ENCODE results near the gene AQP12A. TPM values are rescaled to one million over a fixed set of nuclear protein-coding genes. Genes with fewer than 3 reads are reported as not detected.

Gene AQP12A
- total and polyA plus RNA-seq, 11 donors: not detected

DNA sequence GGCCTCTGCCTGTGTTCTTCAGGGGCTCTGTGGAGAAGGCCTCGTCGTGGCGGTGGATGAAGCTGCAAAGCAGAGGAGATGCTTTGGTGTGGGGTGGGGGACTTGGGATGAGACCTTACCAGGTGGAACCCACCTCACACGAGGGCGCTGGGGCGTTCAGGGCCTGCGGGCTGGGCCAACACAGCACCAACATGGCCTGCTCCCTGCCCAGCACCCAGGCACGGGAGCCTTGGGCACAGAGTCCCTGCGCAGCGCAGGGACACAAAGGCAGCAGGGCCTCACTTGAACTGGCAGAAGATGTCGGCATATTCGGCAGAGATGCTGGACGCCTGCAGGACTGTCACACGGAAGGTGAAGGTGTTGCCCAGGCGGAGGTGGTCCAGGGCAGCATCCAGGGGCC is 53.8 kb downstream of the AQP12A start:
- WGBS, 4 donors: 91 to 97% (median 93%) methylated on average over 7 to 15 of the region's 15 CpGs
- ATAC-seq: no peak

DNA sequence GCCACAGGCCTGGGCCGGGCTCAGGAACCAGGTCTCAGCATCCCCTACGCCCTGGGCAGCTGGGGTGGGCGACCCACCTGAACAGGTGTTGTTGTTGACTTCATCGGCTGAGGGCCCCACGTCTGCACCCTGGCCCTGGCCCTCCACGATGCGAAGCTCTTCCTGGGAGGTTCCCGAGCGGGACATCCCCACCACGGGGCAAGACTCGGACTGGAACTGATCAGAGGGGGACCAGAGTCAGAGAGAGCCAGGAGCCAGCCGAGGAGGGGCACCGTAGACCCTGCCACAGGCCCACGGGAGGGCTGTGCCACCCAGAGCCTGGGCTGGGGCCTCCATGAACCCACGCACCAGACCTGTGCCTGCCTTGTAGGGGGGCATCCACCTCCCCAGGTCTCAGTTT is 54.3 kb downstream of the AQP12A start:
- DNase-seq: no peak
- intact Hi-C loops (cut with DNase I): no loop called here
- TF ChIP-seq, protein P1, sequence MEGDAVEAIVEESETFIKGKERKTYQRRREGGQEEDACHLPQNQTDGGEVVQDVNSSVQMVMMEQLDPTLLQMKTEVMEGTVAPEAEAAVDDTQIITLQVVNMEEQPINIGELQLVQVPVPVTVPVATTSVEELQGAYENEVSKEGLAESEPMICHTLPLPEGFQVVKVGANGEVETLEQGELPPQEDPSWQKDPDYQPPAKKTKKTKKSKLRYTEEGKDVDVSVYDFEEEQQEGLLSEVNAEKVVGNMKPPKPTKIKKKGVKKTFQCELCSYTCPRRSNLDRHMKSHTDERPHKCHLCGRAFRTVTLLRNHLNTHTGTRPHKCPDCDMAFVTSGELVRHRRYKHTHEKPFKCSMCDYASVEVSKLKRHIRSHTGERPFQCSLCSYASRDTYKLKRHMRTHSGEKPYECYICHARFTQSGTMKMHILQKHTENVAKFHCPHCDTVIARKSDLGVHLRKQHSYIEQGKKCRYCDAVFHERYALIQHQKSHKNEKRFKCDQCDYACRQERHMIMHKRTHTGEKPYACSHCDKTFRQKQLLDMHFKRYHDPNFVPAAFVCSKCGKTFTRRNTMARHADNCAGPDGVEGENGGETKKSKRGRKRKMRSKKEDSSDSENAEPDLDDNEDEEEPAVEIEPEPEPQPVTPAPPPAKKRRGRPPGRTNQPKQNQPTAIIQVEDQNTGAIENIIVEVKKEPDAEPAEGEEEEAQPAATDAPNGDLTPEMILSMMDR (IDR thresholded peaks at IDR 0.05): no peak
- no peak for TF ChIP-seq POLR2A (IDR thresholded peaks at IDR 0.05)
- Histone ChIP-seq H3K4me1 (no peaks in the 10 kb centered on the region), H3K36me3 (no peaks in the 10 kb centered on the region), H3K27me3 (peaks cover 0 to 4% (median 0%) of the 10 kb centered on the region in 9 donors), H3K27ac (no peak overlapping the region), H3K9me3 (no peaks in the 10 kb centered on the region), H3K4me3 (no peak overlapping the region)
- 87 to 89% (median 88%) methylated on average over 7 to 15 of the region's 15 CpGs for WGBS, 4 donors
- ATAC-seq: no peak

More for the DNA sequence above, 53.8 kb downstream of the AQP12A start:
- Histone ChIP-seq H3K4me3 (no peak overlapping the region), H3K27ac (no peak overlapping the region), H3K27me3 (peaks cover 0 to 4% (median 0%) of the 10 kb centered on the region in 9 donors), H3K36me3 (no peaks in the 10 kb centered on the region), H3K4me1 (no peaks in the 10 kb centered on the region), H3K9me3 (no peaks in the 10 kb centered on the region)
- intact Hi-C loops (cut with DNase I): no loop called here
- TF ChIP-seq POLR2A (IDR thresholded peaks at IDR 0.05): no peak
- TF ChIP-seq, protein P1 (IDR thresholded peaks at IDR 0.05): no peak
- no peak for DNase-seq

DNA sequence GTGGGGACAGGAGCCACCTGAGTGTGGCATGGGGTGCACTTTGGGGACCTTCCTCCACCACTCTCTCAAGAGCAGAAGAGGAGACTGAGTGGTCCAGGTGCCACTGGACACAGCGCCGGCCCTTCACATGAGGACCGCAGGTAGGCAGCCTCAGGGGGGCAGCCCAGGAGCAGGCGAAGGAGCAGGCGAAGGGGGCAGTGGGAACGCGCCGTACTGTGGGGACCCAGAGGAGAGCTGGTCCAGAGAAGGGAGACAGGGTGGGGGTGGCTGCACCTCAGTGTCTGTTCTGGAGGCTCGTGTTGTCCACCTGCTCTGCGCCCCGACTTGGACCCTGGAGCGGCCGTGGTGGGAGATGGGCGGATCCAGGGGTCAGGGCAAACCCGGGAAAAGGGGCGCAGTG is 55.0 kb downstream of the AQP12A start:
- H3K27ac ChIP-seq: no peak overlapping the region
- DNase-seq (no peak), ATAC-seq (no peak)
- H3K36me3 ChIP-seq: no peaks in the 10 kb centered on the region
- no peak for TF ChIP-seq POLR2A (IDR thresholded peaks at IDR 0.05)
- TF ChIP-seq, protein P1 (IDR thresholded peaks at IDR 0.05): no peak
- intact Hi-C loops (cut with DNase I): no loop called here
- peaks cover 0 to 4% (median 0%) of the 10 kb centered on the region in 9 donors for H3K27me3 ChIP-seq
- H3K4me3 ChIP-seq: no peak overlapping the region
- H3K9me3 ChIP-seq: no peaks in the 10 kb centered on the region
- no peaks in the 10 kb centered on the region for H3K4me1 ChIP-seq
- 93 to 96% (median 95%) methylated on average over 16 of the region's 16 CpGs for WGBS, 4 donors

DNA sequence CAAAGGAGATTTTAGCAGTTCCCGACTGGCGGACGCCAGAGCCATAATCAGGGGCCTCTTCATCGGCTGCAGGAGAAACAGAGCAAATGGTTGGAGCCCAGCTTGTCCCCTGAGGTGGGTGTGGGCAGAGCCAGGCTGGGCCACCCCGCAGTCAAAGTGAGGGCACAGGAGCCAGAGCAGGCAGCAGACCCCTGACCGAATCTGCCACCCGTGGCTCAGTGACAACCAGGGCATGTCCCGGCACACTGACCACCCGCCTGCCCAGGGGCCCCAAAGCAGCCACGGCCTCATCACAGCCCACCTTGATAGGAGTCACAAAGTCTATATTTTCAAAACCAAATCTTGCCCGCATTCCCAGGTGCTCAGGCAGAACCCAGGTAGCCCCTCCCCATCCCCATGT is 55.6 kb downstream of the AQP12A start:
- TF ChIP-seq POLR2A (IDR thresholded peaks at IDR 0.05): no peak
- TF ChIP-seq, protein P1 (IDR thresholded peaks at IDR 0.05): no peak
- no peaks in the 10 kb centered on the region for H3K36me3 ChIP-seq
- H3K27ac ChIP-seq: no peak overlapping the region
- DNase-seq (no peak), ATAC-seq (no peak)
- WGBS, 4 donors: 89 to 95% (median 91%) methylated on average over 9 to 11 of the region's 11 CpGs
- H3K27me3 ChIP-seq: peaks cover 0 to 4% (median 0%) of the 10 kb centered on the region in 9 donors
- no peaks in the 10 kb centered on the region for H3K4me1 ChIP-seq
- no peaks in the 10 kb centered on the region for H3K9me3 ChIP-seq
- intact Hi-C loops (cut with DNase I): no loop called here
- H3K4me3 ChIP-seq: no peak overlapping the region

Other genes with a start within 250 kb of the AQP12A start
- 10 to 100 TPM in 1 of 9 donors, 1 to 10 TPM in 8; 3.1 to 11.7 (median 5.6) TPM for gene ANKMY1, start 133.9 kb upstream of the AQP12A start, total RNA-seq
- gene ANKMY1, start 133.9 kb upstream of the AQP12A start, polyA plus RNA-seq: 1 to 10 TPM; 2.4 to 4.9 TPM
- gene DUSP28, start 131.5 kb upstream of the AQP12A start, total RNA-seq: 10 to 100 TPM in 7 of 9 donors, 1 to 10 TPM in 2; 6.7 to 23.9 (median 15.4) TPM
- gene DUSP28, start 131.5 kb upstream of the AQP12A start, polyA plus RNA-seq: 1 to 10 TPM; 3.6 to 9.3 TPM
- gene RNPEPL1, start 123.4 kb upstream of the AQP12A start, total RNA-seq: 100 to 1,000 TPM in 2 of 9 donors, 10 to 100 TPM in 7; 67.5 to 149 (median 91.0) TPM
- gene RNPEPL1, start 123.4 kb upstream of the AQP12A start, polyA plus RNA-seq: 100 to 1,000 TPM in 1 of 2 donors, 10 to 100 TPM in 1; 75.9 to 206 TPM
- 10 to 100 TPM; 14.9 to 35.6 (median 21.9) TPM for gene CAPN10, start 105.1 kb upstream of the AQP12A start, total RNA-seq
- 10 to 100 TPM; 17.4 to 39.7 TPM for gene CAPN10, start 105.1 kb upstream of the AQP12A start, polyA plus RNA-seq
- gene GPR35, start 66.4 kb upstream of the AQP12A start, total RNA-seq: 1 to 10 TPM in 3 of 9 donors, under 1 TPM in 5, not detected in 1; 0.48 to 2.7 (median 0.78) TPM
- 1 to 10 TPM; 1.1 to 1.3 TPM for gene GPR35, start 66.4 kb upstream of the AQP12A start, polyA plus RNA-seq
- not detected for gene AQP12B, start 9.0 kb upstream of the AQP12A start, total RNA-seq
- not detected for gene AQP12B, start 9.0 kb upstream of the AQP12A start, polyA plus RNA-seq
- 10 to 100 TPM in 1 of 9 donors, 1 to 10 TPM in 8; 1.1 to 25.8 (median 2.8) TPM for gene KIF1A, start 128.4 kb downstream of the AQP12A start, total RNA-seq
- gene KIF1A, start 128.4 kb downstream of the AQP12A start, polyA plus RNA-seq: under 1 TPM; 0.76 to 0.97 TPM
- gene AGXT, start 177.0 kb downstream of the AQP12A start, total RNA-seq: not detected
- gene AGXT, start 177.0 kb downstream of the AQP12A start, polyA plus RNA-seq: under 1 TPM in 1 of 2 donors, not detected in 1; 0.06 TPM
- gene MAB21L4, start 204.3 kb downstream of the AQP12A start, total RNA-seq: under 1 TPM in 1 of 9 donors, not detected in 8; 0.75 TPM
- gene MAB21L4, start 204.3 kb downstream of the AQP12A start, polyA plus RNA-seq: under 1 TPM in 1 of 2 donors, not detected in 1; 0.10 TPM
- not detected for gene CROCC2, start 214.5 kb downstream of the AQP12A start, total RNA-seq
- gene CROCC2, start 214.5 kb downstream of the AQP12A start, polyA plus RNA-seq: not detected

Measured in heart left ventricle (tissue), 16 donors.